Skeletal muscle tissue (tissue), 4 donors: Measurements from ENCODE around the gene SKIC2. TPM values are rescaled to one million over a fixed set of nuclear protein-coding genes. Genes with fewer than 3 reads are reported as not detected.

Experiments
- H3K27ac ChIP-seq: one replicate; pipeline ENCODE4 v1.7.0; 2013; ENCODE audit warnings: mild to moderate bottlenecking, low read depth, low read length, inconsistent platforms
- H3K27me3 ChIP-seq, 3 donors: one replicate each; pipeline ENCODE4 v1.7.0; 2013; ENCODE audit warnings: low read length in 3 of 3; ENCODE audit not compliant: control insufficient read depth in 3 of 3, insufficient read depth in 3 of 3
- H3K36me3 ChIP-seq, 3 donors: one replicate each; pipeline ENCODE4 v1.7.0; 2013; ENCODE audit warnings: low read length in 3 of 3; ENCODE audit not compliant: control insufficient read depth in 3 of 3, insufficient read depth in 3 of 3
- H3K4me1 ChIP-seq, 3 donors: one replicate each; pipeline ENCODE4 v1.7.0; 2013; ENCODE audit warnings: low read length in 3 of 3, mild to moderate bottlenecking in 3 of 3; ENCODE audit not compliant: control insufficient read depth in 3 of 3, insufficient read depth in 3 of 3
- H3K4me3 ChIP-seq, 3 donors: one replicate each; pipeline ENCODE4 v1.7.0; 2013; ENCODE audit warnings: low read length in 3 of 3
- H3K9ac ChIP-seq, 3 donors: one replicate each; pipeline ENCODE4 v1.7.0; 2013; ENCODE audit warnings: low read length in 3 of 3, mild to moderate bottlenecking in 3 of 3, moderate library complexity in 2 of 3, low read depth in 1 of 3
- H3K9me3 ChIP-seq, 3 donors: one replicate each; pipeline ENCODE4 v1.7.0; 2013; ENCODE audit warnings: low read length in 3 of 3; ENCODE audit not compliant: control insufficient read depth in 3 of 3
- total RNA-seq: library from RNA; depleted of rRNA; stranded (reverse); fragments of >200 nt; gene quantifications from one replicate; pipeline ENCODE4 v1.2.3, GENCODE V29; 2014
- donor health status: Osteomylitis.

Gene SKIC2
- total RNA-seq, 1 donor from 2014 or later: 25.1 TPM

GRCh38 chr6:31952140-31952805 is 6.7 kb upstream of the SKIC2 start:
- no peak overlapping the region for H3K27ac ChIP-seq
- H3K36me3 ChIP-seq: peaks cover 47 to 59% (median 52%) of the 10 kb centered on the region in 3 donors
- H3K27me3 ChIP-seq: no peaks in the 10 kb centered on the region
- no peak overlapping the region for H3K4me3 ChIP-seq
- no peak overlapping the region for H3K9ac ChIP-seq
- peaks cover 0 to under 1% (median 0%) of the 10 kb centered on the region in 3 donors for H3K4me1 ChIP-seq
- H3K9me3 ChIP-seq: no peaks in the 10 kb centered on the region

- H3K9ac ChIP-seq: no peak overlapping the region
- H3K4me3 ChIP-seq: no peak overlapping the region
- H3K27me3 ChIP-seq: no peaks in the 10 kb centered on the region
- H3K9me3 ChIP-seq: no peaks in the 10 kb centered on the region
- no peak overlapping the region for H3K27ac ChIP-seq
- H3K4me1 ChIP-seq: peaks cover 2 to 5% (median 3%) of the 10 kb centered on the region in 3 donors
- H3K36me3 ChIP-seq: peaks cover 47 to 59% (median 52%) of the 10 kb centered on the region in 3 donors
Observed at GRCh38 chr6:31952890-31953289, 6.1 kb upstream of the SKIC2 start.

- Histone ChIP-seq H3K36me3 (peaks cover 49 to 59% (median 52%) of the 10 kb centered on the region in 3 donors), H3K27ac (no peak overlapping the region)
Observed at GRCh38 chr6:31954511-31954910, 4.5 kb upstream of the SKIC2 start.

GRCh38 chr6:31956796-31957195 is 2.2 kb upstream of the SKIC2 start:
- H3K27me3 ChIP-seq: no peaks in the 10 kb centered on the region
- H3K36me3 ChIP-seq: peaks cover 62 to 64% (median 63%) of the 10 kb centered on the region in 3 donors
- H3K4me1 ChIP-seq: peaks cover 19 to 25% (median 21%) of the 10 kb centered on the region in 3 donors
- no peak overlapping the region for H3K9ac ChIP-seq
- no peak overlapping the region for H3K4me3 ChIP-seq
- H3K9me3 ChIP-seq: no peaks in the 10 kb centered on the region
- no peak overlapping the region for H3K27ac ChIP-seq

More at GRCh38 chr6:31954511-31954910, 4.5 kb upstream of the SKIC2 start:
- H3K9ac ChIP-seq: no peak overlapping the region
- H3K9me3 ChIP-seq: no peaks in the 10 kb centered on the region
- no peak overlapping the region for H3K4me3 ChIP-seq
- peaks cover 14 to 17% (median 15%) of the 10 kb centered on the region in 3 donors for H3K4me1 ChIP-seq
- H3K27me3 ChIP-seq: no peaks in the 10 kb centered on the region

- H3K4me3 ChIP-seq: peak overlapping the region; percentile 86 to 100 (median 98)
- H3K27ac ChIP-seq: peak overlapping the region; percentile 86
- H3K9me3 ChIP-seq: no peaks in the 10 kb centered on the region
- H3K4me1 ChIP-seq: peaks cover 19 to 25% (median 21%) of the 10 kb centered on the region in 3 donors
- peaks cover 64 to 66% (median 65%) of the 10 kb centered on the region in 3 donors for H3K36me3 ChIP-seq
- peak overlapping the region; percentile 94 to 99 (median 96) for H3K9ac ChIP-seq
- no peaks in the 10 kb centered on the region for H3K27me3 ChIP-seq
Observed at GRCh38 chr6:31958412-31958740, 599 bp upstream of the SKIC2 start.

GRCh38 chr6:31961616-31962015 is 2.6 kb downstream of the SKIC2 start:
- H3K36me3 ChIP-seq: peaks cover 62 to 66% (median 63%) of the 10 kb centered on the region in 3 donors
- H3K4me3 ChIP-seq: no peak overlapping the region
- no peaks in the 10 kb centered on the region for H3K9me3 ChIP-seq
- H3K27ac ChIP-seq: no peak overlapping the region
- peaks cover 19 to 25% (median 21%) of the 10 kb centered on the region in 3 donors for H3K4me1 ChIP-seq
- no peaks in the 10 kb centered on the region for H3K27me3 ChIP-seq
- no peak overlapping the region for H3K9ac ChIP-seq

- Histone ChIP-seq H3K4me3 (no peak overlapping the region), H3K27me3 (no peaks in the 10 kb centered on the region), H3K9me3 (no peaks in the 10 kb centered on the region), H3K36me3 (peaks cover 77 to 84% (median 81%) of the 10 kb centered on the region in 3 donors), H3K27ac (no peak overlapping the region), H3K9ac (no peak overlapping the region), H3K4me1 (peaks cover 9 to 13% (median 12%) of the 10 kb centered on the region in 3 donors)
Observed at GRCh38 chr6:31963921-31964320, 4.9 kb downstream of the SKIC2 start.

GRCh38 chr6:31965700-31966099 is 6.7 kb downstream of the SKIC2 start:
- Histone ChIP-seq H3K4me3 (no peak overlapping the region), H3K36me3 (peaks cover 82 to 92% (median 90%) of the 10 kb centered on the region in 3 donors), H3K27ac (no peak overlapping the region), H3K4me1 (peaks cover 8 to 9% (median 8%) of the 10 kb centered on the region in 3 donors), H3K9me3 (no peaks in the 10 kb centered on the region), H3K9ac (no peak overlapping the region), H3K27me3 (no peaks in the 10 kb centered on the region)

- H3K9ac ChIP-seq: no peak overlapping the region
- H3K4me1 ChIP-seq: peaks cover 16 to 17% (median 16%) of the 10 kb centered on the region in 3 donors
- H3K27ac ChIP-seq: no peak overlapping the region
- H3K36me3 ChIP-seq: peaks cover 74 to 84% (median 82%) of the 10 kb centered on the region in 3 donors
- no peak overlapping the region for H3K4me3 ChIP-seq
- H3K9me3 ChIP-seq: no peaks in the 10 kb centered on the region
- H3K27me3 ChIP-seq: no peaks in the 10 kb centered on the region
Observed at GRCh38 chr6:31966506-31966905, 7.5 kb downstream of the SKIC2 start.
